ENCODE measurements around the gene TRAPPC2B.
"Not testable (repeated sequence)": the region's sequence is repeated elsewhere in the genome, so short reads cannot be mapped to it uniquely, and the experiment has no call there.

TRAPPC2B gene

GRCh38 chr19:57374179-57374578 is 10.8 kb downstream of the TRAPPC2B start:
- no peak for DNase-seq (ENCODE audit: low read depth, low spot score)

GRCh38 chr19:57374647-57375046 is 11.3 kb downstream of the TRAPPC2B start:
- DNase-seq (ENCODE audit: low read depth, low spot score), result not testable (repeated sequence)

DNA sequence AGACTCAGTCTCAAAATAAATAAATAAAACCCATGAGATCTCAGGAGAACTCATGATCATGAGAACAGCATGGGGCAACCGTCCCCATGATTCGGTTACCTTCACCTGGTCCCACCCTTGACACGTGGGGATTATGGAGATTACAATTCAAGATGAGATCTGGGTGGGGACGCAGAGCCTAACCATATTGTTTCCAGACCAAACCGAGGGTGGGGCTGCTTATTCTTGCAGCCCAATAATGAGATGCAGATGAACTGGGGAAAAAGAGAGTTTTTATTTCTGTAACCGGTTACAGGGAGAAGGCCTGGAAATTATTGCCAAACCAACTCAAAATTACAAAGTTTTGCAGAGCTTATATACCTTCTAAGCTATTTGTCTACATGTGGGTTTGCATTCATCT is 12.8 kb downstream of the TRAPPC2B start:
- no peak for DNase-seq (ENCODE audit: low read depth, low spot score)

DNA sequence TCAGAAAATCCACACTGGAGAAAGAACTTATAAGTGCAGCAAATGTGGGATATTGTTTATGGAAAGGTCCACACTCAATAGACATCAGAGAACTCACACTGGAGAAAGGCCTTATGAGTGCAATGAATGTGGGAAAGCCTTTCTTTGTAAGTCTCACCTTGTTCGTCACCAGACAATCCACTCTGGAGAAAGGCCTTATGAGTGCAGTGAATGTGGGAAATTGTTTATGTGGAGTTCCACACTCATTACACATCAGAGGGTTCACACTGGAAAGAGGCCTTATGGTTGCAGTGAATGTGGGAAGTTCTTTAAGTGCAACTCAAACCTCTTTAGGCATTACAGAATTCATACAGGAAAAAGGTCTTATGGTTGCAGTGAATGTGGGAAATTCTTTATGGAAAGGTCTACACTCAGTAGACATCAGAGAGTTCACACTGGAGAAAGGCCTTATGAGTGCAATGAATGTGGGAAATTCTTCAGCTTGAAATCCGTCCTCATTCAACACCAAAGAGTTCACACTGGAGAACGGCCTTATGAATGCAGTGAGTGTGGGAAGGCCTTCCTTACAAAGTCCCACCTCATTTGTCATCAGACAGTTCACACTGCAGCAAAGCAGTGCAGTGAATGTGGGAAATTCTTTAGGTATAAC is 14.3 kb downstream of the TRAPPC2B start:
- no peak for DNase-seq (ENCODE audit: low read depth, low spot score)

DNA sequence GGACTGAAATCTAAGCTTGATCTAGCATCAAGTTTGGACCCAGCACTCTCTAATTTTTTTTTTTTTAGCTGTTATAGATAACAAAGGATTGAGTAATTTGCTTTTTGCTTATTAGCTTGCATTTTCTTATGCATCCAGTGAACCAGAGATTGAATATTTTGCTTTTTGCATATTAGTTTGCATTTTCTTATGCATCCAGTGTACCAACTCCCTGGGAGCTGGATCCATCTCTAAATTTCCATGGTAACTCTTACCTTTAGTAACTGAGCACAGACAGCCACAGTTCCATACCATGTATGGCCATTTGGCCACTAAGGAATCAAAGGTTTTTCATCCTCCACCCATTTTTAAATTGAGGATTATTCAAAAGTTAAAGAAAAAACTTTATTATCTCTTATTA is 17.6 kb downstream of the TRAPPC2B start:
- DNase-seq (ENCODE audit: low read depth, low spot score), result no peak

DNA sequence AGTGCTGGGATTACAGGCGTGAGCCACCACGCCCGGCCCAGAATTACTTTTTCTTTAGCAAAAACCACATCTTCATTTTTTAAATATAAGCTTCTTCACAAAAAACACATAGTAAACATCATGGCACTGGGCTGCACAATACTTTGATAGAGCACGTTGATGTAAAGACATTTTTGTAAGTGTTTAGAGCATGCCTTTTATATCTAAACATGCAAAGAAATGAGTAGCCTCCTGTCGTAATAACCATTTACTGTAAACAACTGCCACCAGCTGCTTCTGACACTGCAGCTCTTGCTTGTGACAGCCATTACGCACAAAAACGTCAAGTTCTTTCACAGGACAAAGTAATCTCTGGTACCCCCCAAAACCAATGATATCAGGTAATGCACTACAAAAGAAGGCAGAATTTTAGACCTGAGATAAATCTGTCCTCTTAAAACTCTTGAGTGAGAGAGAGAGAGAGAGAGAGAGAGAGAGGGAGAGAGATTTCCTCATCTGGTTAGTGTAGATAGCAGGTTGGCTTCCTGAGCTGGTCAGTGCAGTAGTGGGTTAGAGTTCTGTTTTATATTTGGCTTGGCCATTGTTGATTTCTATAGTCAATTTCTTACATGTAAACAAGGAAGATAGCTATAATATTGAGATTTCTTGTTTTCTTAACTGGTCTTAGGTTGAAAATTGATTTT is 19.6 kb downstream of the TRAPPC2B start:
- DNase-seq (ENCODE audit: low read depth, low spot score), result no peak

- no peak for DNase-seq (ENCODE audit: low read depth, low spot score)
Observed at GRCh38 chr19:57389194-57389729, 25.9 kb downstream of the TRAPPC2B start.

GRCh38 chr19:57389730-57390598 is 26.6 kb downstream of the TRAPPC2B start, which contains the start of gene ZNF548:
Gene ZNF548 (plus strand): TSS chr19:57389854. CDS start chr19:57390100, 246 bp downstream.
- peak; percentile 96 for DNase-seq (ENCODE audit: low read depth, low spot score)

- no peak for DNase-seq (ENCODE audit: low read depth, low spot score)
Observed at GRCh38 chr19:57395710-57396109, 32.4 kb downstream of the TRAPPC2B start.

- DNase-seq (ENCODE audit: low read depth, low spot score), result no peak
Observed at GRCh38 chr19:57398868-57399267, 35.5 kb downstream of the TRAPPC2B start.

DNA sequence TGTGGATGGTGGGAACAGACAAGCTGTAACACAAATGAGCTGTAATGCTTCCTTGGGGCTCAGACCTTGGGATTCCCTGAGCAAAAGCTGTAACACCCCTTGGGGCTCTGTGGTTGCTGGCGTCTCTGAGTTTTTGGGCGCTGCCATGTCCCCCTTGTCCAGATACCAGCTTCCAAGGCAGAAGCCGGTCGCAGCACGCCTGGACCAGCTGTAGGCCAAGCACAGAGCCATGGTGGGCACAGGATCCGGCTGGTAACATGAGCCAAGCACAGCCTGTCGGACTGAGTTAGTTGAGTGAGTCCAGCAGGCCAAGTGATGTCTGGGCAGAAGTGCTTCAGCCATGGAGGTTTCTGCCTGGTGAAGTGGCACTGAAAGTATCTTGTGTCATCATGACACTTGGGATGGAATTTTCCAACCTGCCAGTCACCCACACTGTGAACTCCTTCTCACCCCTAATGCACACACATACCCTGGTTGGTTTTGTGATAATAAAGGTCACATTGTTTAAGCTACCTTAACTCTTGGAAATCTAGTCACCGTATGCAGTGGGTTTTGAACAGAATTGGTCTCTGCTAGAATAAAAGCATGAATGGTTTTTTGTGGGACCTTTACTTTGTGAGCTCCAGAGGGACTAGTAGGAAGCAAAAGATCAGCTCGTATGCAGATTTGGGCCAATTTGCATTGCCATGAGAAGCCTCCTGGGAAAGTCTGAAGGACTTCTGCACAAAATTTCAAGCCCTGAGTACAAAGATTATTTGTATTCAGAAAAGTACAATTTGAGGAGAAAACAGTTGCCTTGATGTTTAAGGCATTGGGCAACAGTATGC is 40.6 kb downstream of the TRAPPC2B start:
- no peak for DNase-seq (ENCODE audit: low read depth, low spot score)

DNA sequence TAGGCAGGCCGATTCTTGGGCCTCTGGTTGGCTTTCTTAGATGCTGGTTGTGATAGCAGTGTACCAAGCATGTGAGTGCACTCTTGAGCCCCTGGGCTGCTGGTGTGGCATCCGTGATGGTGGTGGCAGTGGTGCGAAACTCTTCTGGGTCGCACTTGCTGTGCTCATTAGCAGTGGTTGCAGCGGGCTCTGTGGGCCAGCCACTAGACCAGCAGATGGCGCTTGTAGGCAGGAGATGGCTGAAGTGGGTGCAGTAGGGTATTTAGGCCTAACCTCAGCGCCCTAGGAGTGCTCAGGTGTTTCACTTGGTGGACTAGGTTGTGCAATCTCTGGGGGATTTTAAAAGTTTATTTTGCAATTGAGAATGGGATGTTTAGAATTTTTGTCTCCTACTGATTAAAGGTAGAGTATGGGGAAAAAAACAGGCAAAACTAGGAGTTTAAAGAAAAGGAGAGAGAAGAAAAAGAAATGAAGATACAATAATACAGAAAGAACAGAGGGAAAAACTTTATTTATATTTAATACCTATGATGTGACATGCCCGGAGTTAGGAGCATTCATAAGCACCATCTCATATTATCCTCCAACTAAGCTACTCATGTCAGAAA is 43.3 kb downstream of the TRAPPC2B start:
- DNase-seq (ENCODE audit: low read depth, low spot score), result peak; percentile 31

DNA sequence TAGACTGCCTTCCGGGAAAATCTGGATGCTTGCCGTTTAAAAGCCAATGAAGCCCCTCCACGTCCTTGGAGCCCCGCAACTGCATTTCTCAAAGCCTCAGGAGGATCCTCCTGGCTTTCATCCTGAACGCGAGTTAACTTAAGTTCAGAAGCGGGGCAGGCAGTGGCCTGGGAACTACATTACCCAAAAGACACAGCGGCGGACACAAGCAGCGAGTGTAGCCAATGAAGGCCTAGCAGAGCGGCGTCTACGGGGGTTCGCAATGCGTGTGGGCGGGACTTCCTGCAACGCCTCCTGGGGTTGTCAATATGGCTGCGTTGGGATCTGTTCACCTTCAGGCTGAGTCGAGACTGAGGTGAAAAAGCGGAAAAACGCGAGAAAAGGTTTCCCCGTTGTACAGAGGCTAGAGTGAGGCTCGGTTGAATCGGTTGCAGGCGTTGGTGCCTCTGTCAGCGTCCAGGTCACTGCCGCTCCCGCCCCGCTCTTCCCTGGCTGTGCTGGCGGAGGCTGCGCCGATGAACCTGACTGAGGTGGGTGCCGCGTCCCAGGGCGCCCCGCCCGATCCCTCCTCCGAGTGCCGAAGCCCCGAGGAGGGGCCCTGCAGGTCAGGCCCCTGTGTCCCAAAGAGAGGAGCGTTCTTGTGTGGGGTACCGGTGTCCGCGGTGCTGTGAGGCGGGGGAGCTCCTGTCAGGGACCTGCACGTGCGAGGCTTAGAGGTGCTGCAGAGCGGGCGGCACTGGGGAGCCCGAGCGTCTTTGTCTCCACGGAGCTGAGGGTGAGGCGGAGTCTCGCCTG is 47.7 kb downstream of the TRAPPC2B start, which contains the start of gene ZNF17:
Gene ZNF17, plus strand, starts transcription at position 285 of the 795 bp plus-strand sequence. CDS start 2,455 bp downstream, outside the sequence.
- DNase-seq (ENCODE audit: low read depth, low spot score), result peak; percentile 88

All from activated CD4-positive, CD25-positive, alpha-beta regulatory T cell treated with anti-CD3 and anti-CD28 coated beads, Interleukin-2, amount 50 U/mL, for 16 hours (primary cell).